PC-9 (cell line): Measurements from ENCODE around the gene MBD5.

ENCODE experiments used
- CTCF ChIP-seq: fragments of 200-600 bp; sonication (generic); conservative IDR thresholded peaks from 2 replicates; pipeline ENCODE4 v1.6.1; 2017; ENCODE audit warnings: mixed run types, antibody characterized with exemption, mild to moderate bottlenecking, moderate library complexity
- EZH2 ChIP-seq: fragments of 200-600 bp; sonication (generic); IDR thresholded peaks from 2 replicates; pipeline ENCODE4 v1.8.0; 2017; ENCODE audit warnings: antibody characterized with exemption, low read depth

- TF ChIP-seq CTCF, result no peak
- no peak for TF ChIP-seq EZH2
Observed at GRCh38 chr2:148067801-148068200, 46.9 kb downstream of the MBD5 start.
